ENCODE measurements around the gene RECQL5.

DNA sequence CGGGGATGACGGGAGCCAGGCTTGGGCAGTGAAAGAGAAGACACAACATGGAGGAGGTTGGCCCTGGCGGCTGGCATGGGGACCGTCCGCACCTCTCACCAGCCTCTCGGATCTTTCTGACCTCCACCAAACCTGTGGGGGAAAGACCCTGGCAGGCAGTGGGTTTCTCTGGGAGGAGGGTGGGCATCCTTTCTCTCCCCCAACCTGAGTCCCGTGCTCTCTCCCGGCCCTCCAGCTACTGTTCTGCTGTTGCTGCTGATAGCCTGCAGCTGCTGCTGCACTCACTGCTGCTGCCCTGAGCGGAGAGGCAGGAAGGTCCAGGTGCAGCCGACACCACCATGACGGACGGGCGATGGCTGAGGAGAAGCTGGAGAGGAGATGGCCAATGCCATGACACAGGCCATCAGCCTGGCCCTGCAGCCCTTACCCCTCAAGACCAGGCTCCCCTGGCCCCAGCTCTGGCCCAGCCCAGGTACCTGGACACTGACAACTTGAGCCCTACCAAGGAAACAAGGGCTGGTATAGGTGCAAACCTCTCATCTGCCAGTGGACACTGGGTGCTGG is 26.3 kb downstream of the RECQL5 start:
- TF ChIP-seq POLR2A (IDR thresholded peaks at IDR 0.05) (no peak), CTCF (IDR thresholded peaks at IDR 0.05) (no peak)
